Activated B cell treated with CpG ODN at 0.5 μM for 24 hours (primary cell): ENCODE results near the gene ATP8B3. TPM values are rescaled to one million over a fixed set of nuclear protein-coding genes. Genes with fewer than 3 reads are reported as not detected.

Source experiments
- ATAC-seq: fragments of 200-7000 bp; cut with Tn5 transposase; one replicate; pipeline ENCODE4 v1.10.0; 2021; ENCODE audit warnings: low read depth, mild to moderate bottlenecking, moderate library complexity
- CTCF ChIA-PET: fragments of 350-600 bp; sonication (Branson Sonifier 250); formaldehyde crosslinking; loops from one replicate; lab custom pipeline; 2021; ENCODE audit warnings: antibody characterized with exemption; lab: Charles Lee
- POLR2A ChIA-PET: fragments of 350-600 bp; sonication (Branson Sonifier 250); formaldehyde crosslinking; loops from one replicate; lab custom pipeline; 2021; ENCODE audit warnings: antibody characterized with exemption; lab: Charles Lee
- DNase-seq: peaks from one replicate; pipeline ENCODE4 v3.0.0; 2022
- H3K27ac Mint-ChIP-seq: one replicate; pipeline ENCODE4 v1.8.0; 2020; ENCODE audit warnings: mixed read lengths
- H3K27me3 Mint-ChIP-seq: one replicate; pipeline ENCODE4 v1.8.0; 2021; ENCODE audit warnings: mixed read lengths
- H3K36me3 Mint-ChIP-seq: one replicate; pipeline ENCODE4 v1.8.0; 2021; ENCODE audit warnings: low read depth, mixed read lengths
- H3K4me1 Mint-ChIP-seq: one replicate; pipeline ENCODE4 v1.8.0; 2021; ENCODE audit warnings: mixed read lengths
- H3K4me3 Mint-ChIP-seq: one replicate; pipeline ENCODE4 v1.8.0; 2020; ENCODE audit warnings: mild to moderate bottlenecking, mixed read lengths
- H3K9me3 Mint-ChIP-seq: one replicate; pipeline ENCODE4 v1.8.0; 2020; ENCODE audit warnings: mixed read lengths
- intact Hi-C: fragments of 100-400 bp; cut with micrococcal nuclease; formaldehyde crosslinking; loops from one replicate; pipeline ENCODE4 v1.15.1; 2024
- total RNA-seq: library from RNA; stranded (reverse); gene quantifications from 2 replicates; pipeline ENCODE4 v1.2.3, GENCODE V29; 2022
- TF ChIP-seq, protein P1 (sequence below): fragments of 200-600 bp; IDR thresholded peaks from one replicate; pipeline ENCODE4 v1.8.0; 2022; ENCODE audit warnings: antibody characterized with exemption, mild to moderate bottlenecking

Gene ATP8B3
- total RNA-seq, 1 donor from 2014 or later = 3.9 TPM

GRCh38 chr19:1819341-1820255, 7.5 kb upstream of the ATP8B3 start:
- no peaks in the 10 kb centered on the region for H3K9me3 Mint-ChIP-seq
- TF ChIP-seq, protein P1, sequence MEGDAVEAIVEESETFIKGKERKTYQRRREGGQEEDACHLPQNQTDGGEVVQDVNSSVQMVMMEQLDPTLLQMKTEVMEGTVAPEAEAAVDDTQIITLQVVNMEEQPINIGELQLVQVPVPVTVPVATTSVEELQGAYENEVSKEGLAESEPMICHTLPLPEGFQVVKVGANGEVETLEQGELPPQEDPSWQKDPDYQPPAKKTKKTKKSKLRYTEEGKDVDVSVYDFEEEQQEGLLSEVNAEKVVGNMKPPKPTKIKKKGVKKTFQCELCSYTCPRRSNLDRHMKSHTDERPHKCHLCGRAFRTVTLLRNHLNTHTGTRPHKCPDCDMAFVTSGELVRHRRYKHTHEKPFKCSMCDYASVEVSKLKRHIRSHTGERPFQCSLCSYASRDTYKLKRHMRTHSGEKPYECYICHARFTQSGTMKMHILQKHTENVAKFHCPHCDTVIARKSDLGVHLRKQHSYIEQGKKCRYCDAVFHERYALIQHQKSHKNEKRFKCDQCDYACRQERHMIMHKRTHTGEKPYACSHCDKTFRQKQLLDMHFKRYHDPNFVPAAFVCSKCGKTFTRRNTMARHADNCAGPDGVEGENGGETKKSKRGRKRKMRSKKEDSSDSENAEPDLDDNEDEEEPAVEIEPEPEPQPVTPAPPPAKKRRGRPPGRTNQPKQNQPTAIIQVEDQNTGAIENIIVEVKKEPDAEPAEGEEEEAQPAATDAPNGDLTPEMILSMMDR = no peak
- DNase-seq (no peak), ATAC-seq (no peak)
- ChIA-PET POLR2A (no interaction called here), CTCF (no interaction called here)
- intact Hi-C loops = no loop called here
- H3K4me1 Mint-ChIP-seq = no peaks in the 10 kb centered on the region
- H3K27me3 Mint-ChIP-seq = no peaks in the 10 kb centered on the region
- peaks cover 69% of the 10 kb centered on the region for H3K36me3 Mint-ChIP-seq
- no peak overlapping the region for H3K4me3 Mint-ChIP-seq
- H3K27ac Mint-ChIP-seq = no peak overlapping the region

GRCh38 chr19:1818549-1819195, 6.6 kb upstream of the ATP8B3 start:
- intact Hi-C loops = no loop called here
- Mint-ChIP-seq H3K36me3 (peaks cover 63% of the 10 kb centered on the region), H3K4me1 (peaks cover under 1% of the 10 kb centered on the region), H3K27me3 (no peaks in the 10 kb centered on the region), H3K9me3 (no peaks in the 10 kb centered on the region), H3K27ac (no peak overlapping the region), H3K4me3 (no peak overlapping the region)
- CTCF ChIA-PET = no interaction called here
- POLR2A ChIA-PET = no interaction called here
- no peak for DNase-seq
- no peak for ATAC-seq
- TF ChIP-seq, protein P1 = no peak

DNA sequence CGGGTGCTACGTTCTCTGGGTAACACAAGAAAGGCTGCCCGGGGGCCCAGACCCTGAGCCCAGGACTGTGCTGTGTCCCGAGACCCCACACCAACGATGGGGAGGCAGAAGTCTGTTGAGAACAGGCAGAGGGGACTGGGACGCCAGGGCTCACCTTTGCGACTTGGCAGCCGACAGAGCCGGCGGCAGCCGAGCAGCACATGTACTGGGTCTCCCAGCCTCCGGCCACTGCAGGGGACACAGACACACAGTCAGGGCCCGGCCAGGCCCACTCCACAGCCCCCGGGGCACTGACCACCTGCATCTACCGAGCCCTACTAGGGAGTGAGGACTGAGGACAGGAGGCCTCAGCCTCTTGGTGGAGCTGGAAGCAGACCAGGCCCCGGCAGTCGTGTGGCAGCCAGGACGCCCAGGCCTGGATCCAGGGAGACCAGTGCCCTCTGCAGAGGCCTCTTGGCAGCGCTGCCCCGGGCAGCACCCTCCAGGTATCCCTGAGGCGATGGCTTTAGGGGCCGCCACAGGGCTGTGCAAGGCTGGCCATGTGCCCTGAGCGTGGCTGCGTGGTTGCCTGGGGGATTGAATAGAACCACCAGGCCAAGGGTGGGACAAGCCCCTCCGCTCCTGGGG, 5.6 kb upstream of the ATP8B3 start:
- POLR2A ChIA-PET = no interaction called here

GRCh38 chr19:1816530-1817298, 4.6 kb upstream of the ATP8B3 start:
- DNase-seq (no peak), ATAC-seq (no peak)
- H3K36me3 Mint-ChIP-seq = peaks cover 51% of the 10 kb centered on the region
- H3K9me3 Mint-ChIP-seq = no peaks in the 10 kb centered on the region
- TF ChIP-seq, protein P1 = no peak
- intact Hi-C loops = no loop called here
- peaks cover 12% of the 10 kb centered on the region for H3K4me1 Mint-ChIP-seq
- H3K4me3 Mint-ChIP-seq = no peak overlapping the region
- POLR2A ChIA-PET = no interaction called here
- H3K27me3 Mint-ChIP-seq = no peaks in the 10 kb centered on the region
- H3K27ac Mint-ChIP-seq = no peak overlapping the region
- CTCF ChIA-PET = no interaction called here

More for the DNA sequence above, 5.6 kb upstream of the ATP8B3 start:
- Mint-ChIP-seq H3K9me3 (no peaks in the 10 kb centered on the region), H3K4me1 (peaks cover 8% of the 10 kb centered on the region), H3K27ac (no peak overlapping the region), H3K4me3 (no peak overlapping the region), H3K36me3 (peaks cover 59% of the 10 kb centered on the region), H3K27me3 (no peaks in the 10 kb centered on the region)
- intact Hi-C loops = no loop called here
- DNase-seq = no peak
- CTCF ChIA-PET = no interaction called here
- TF ChIP-seq, protein P1 = no peak
- no peak for ATAC-seq
